NCI-H2029 treated with DMSO at 0.1 percent for 48 hours (cell line): Measurements from ENCODE around the gene SMIM36.
"Not testable (repeated sequence)": the region's sequence is repeated elsewhere in the genome, so short reads cannot be mapped to it uniquely, and the experiment has no call there.

Experiments
- DNase-seq: peaks from one replicate; lab custom pipeline; 2025; lab: John Stamatoyannopoulos, UW

SMIM36 gene

DNA sequence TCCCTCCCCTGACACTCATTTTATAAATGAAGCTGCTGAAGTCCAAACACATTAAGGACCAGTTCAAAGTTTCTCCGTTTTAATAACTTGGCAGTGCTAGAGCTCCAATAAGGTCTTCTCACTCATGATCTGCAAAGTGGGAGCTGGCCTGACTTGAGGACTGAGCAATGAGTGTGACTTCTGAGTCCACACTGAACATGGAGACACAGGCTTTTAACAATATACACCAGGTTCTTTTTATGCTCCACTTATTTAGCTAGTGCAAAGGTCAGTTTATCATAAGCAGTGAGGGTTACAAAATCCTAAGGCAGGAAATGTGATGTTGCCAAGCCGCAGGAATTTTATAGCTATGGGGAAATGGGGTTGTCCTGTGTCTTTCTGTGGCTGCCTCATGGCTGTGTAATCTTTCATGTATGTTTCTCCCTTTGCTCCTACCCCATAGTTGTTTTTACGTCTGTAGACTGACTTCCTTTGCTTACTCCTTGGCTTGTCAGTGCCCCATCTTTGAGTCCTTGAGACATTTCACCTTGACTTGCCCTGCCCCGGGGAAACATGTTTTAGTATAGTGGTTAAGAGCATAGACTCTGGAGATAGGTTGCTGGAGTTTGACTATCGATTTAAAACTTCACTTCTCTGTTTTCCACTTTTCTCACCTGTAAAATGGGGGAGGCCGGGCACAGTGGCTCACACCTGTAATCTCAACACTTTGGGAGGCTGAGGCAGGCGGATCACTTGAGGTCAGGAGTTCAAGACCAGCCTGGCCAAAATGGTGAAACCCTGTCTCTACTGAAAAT, 77.4 kb downstream of the SMIM36 start:
- no peak for DNase-seq

DNA sequence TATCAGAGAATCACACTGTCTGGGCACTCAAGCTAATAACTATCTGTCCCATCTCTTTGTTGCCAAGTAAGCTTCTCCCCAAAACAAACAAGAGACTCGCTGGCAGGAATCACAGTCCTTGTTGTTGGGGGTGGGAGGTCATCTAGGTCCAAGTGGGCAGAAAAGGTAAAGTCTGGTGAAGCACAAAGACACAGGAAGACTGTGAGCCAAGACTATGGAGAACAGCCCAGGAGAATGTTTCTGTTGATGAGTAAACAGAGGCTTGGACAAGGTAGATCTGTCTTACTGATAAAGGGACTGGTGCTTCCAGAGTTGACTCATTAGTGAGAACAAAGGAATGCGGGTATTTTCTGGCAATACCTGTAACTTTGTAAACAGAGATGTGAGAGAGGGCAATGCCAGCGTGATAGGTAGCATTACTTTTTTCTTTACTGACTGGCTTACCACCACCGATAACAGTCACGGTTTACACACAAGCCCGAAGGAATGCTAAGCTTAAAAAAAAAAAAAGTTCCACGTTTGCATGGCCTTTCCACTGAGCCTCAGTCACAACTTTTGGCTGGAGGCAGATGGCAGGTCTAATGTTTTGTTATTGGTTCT, 78.1 kb downstream of the SMIM36 start:
- no peak for DNase-seq

DNA sequence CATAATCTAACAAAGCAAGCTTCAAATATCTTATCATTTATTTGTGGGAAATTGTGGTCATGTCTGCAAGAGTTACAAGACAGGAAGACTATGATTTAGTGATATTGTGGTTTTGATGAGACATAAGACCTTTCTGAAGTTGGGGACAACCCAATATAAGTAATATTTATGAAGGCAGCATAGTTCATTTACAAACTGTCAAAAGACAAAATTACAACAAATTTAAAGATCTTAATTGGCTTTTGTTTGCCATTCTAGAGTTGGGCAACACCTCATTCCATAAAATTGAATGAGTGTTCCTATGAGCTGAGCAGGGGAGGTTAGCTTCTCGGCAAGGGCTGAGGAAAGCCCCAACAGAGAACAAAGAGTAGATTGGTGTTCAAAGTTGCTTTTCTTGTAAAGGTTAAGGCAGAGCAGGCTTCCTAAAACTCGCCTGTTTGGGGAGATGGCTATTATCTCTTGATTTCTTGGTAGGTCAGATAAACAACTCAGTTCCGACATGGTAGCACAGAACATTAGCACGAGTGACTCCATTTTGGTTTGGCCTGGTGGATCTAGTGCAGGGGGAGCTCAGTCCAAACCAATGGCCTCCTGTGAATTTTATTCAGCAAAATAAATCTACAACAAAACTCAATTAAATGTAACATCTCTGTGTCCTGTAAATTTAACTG, 78.8 kb downstream of the SMIM36 start:
- DNase-seq: no peak

DNA sequence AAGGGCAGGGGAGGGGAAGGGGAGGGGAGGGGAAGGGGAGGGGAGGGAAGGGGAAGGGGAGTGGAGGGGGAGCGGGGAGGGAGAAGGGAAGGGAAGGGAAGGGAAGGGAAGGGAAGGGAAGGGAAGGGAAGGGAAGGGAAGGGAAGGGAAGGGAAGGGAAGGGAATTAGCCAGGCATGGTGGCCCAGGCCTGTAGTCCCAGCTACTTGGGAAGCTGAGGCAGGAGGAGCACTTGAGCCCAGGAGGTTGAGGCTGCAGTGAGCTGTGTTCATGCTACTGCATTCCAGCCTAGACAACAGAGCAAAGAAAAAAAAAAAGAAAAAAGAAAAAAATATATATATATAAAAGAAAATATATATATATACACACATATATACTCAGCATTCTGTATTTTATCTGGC, 79.3 kb downstream of the SMIM36 start:
- DNase-seq: not testable (repeated sequence)

DNA sequence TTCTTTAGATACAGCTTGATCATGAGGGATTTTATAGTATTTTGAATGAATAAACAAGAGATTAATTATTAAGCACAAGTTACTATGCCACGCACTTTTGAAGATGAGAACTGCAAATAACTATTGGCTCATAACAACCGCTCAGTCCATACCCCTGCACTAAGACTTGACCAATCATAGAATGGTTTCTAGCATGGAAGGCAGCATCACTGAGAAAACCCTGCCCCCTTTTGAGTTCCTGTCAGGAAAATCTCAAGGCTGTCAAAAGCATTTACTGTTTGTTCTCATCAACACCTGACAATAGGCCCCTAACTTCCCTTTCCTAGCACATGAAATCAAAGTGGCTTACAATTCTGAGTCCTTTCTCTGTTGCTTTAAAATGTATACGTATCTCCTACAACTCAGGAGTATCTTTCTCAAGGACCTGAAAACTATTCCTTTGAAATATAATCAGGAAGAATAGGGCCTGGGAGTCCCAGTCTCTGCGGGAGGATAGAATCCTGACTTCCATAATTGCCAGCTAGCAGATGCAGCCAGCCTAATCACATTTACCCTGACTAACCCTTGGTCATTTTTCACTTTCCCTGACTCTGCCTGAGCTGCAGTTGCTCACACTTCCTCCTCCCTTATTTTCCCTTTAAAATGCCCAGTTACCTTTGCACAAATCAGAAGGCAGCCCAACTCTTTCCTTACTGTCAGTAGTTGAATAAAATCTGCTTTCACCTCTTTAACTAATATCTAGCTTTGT, 80.5 kb downstream of the SMIM36 start:
- no peak for DNase-seq

DNA sequence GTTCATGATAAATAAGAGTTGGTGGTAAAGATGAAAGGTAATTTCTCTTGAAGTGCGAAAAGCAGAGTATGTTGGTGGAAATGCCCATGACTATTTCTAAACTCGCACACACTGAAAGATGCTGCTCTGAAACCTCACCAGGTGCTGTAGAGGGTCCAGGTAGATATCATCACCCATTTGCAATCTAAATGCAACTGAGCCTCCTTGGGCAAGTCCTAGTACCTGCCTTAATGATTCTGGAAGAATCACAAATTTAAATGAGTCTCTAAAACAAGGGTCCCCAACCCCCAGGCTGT, 83.7 kb downstream of the SMIM36 start:
- no peak for DNase-seq

DNA sequence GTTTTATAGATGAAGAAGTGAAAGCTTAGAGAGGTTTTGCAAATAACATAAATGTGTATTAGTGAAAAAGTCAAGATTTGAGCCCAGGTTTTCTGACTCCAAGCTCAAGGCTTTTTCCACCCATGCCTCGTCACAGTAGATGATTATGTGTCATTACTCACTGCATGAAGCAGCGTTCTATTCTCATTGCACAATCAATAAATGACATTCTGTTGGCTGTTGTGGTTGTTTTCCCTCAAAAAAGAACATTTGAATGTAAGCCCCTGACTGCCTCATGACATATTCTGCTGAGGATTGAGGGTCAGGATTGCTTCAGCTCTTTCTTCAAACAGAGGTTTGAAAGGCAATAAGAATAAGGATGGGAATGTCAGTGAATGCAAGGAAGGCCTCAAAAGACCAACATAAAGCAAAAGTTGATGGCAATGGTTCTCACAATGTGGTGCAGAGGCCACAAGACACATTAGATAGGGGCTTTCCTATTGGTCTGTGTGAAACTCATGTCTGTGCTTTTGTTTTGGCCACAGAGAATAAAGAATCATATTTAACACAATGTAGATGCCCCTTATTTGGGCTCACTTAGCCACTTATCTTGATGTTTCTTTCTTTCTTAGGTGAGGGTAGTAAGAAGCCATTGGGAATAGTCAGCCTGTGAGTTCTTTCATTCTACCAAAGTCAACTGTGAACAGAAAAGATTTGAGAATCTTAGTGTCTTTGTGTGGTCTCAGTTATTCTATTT, 84.2 kb downstream of the SMIM36 start:
- no peak for DNase-seq

DNA sequence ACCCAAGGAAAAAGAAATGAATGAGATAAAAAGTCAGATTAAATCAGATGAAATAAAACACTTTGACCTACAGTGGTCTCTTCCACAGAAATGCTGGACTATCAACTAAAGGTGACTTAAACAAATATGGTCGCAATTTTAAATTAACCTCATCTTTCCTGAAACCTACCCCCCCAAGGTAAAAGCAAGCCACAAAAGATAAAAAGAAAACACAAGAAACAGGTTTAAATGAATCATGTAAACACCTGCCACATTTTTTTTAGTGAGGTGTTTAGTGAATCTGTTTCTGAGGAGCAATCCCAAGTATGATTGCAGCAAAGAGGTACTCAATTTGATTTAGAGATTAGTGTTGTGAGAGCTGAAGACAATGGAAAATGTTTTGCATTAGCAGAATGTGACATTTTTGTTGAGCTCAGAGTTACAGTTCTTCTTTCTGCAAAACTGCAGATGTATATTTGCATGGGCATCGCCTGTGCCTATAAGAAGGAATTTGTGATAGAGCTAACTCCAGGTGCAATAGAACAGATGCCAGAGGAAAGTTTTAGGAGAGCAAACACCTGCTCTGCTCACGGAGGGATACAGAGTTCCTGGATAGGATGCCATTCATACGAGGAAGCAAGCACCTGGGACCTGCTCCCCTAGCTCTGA, 86.2 kb downstream of the SMIM36 start:
- DNase-seq: no peak

DNA sequence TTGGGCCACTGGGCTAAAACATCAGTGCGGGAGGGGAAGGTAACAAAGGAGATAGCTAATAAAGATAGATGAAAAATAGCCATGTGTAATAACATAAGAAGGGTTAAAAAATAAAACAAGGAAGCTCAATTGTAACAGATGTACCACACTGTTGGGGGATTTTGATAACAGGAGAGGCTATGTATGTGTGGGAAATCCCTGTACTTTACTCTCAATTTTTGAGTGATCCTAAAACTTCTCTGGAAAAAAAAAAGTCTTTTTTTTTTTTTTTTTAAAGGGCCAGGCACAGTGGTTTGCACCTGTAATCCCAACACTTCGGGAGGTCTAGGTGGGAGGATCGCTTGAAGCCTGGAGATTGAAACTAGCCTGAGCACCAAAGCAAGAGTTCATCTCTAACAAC, 87.7 kb downstream of the SMIM36 start:
- DNase-seq: no peak

DNA sequence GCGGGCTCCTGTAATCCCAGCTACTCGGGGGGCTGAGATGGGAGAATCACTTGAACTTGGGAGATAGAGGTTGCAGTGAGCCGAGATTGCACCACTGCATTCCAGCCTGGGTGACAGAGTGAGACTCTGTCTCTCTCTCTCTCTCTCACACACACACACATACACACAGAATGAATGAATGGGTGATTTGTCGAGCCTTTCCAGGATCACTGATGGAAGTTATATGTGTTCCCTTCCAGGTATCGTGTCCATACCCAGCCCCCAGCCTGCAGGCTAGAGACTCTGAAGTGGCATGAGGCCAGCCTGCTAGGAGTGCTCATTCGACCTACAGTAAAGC, 88.5 kb downstream of the SMIM36 start:
- DNase-seq: not testable (repeated sequence)

DNA sequence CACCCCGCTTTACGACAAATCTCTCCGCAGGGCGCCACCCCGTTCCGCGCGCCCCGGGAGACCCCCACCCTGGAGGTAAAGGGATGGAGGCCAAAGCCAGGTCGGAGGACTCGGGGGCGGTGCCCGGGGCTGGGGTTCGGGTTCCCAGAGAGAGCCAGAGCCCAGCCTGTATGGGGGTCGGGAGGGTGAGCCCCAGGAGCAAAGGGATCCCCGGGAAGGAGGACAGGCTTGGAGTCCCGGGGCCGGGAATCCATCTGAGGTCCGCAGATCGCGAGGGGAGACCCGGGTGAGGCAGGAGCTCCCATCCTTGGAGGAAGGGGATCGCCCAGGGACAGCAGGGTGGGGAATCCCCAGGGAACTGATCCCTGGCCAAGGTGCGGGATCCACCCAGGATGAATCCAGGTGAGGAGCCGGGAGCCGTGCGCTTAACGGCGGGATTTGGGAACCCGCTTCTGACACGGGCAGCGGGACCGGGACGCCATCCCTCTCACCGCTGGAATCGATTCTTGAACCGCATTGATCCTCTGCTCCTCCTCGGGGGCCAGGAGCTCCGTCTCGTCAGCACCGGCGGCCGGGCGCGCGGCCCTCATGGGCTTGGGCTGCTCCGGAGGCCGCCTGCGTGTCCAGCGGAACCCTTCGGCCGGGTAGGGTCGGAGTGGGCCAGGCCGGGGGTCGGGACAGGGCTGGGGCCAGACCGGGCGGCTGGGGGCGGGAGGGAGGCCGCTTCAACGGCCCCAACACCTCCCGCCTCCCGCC, 89.9 kb downstream of the SMIM36 start, which contains the start of gene MMD:
TSS of gene MMD (minus strand) at position 657 of the 756 bp plus-strand sequence. CDS start at position 517, 140 bp downstream.
- no peak for DNase-seq

DNA sequence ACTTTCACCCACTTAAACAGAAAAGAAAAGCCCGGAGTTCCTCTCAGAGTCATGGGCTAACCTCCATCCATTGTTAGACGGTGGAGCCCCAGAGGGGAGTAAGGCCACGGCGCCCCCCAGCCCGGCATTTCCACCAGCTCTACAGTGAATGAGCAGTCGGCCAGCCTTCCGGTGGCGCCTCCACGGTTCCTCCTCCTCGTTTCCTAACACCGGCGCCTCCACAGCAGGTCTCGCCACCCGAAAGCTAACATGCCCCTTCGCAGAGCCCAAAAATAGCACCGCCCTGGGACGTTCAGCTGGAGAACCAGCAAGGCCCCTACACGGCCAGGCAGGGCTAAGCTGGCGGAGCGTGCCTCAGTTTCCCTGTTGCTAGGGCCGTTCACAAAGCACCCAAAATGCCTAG, 90.5 kb downstream of the SMIM36 start:
- no peak for DNase-seq

DNA sequence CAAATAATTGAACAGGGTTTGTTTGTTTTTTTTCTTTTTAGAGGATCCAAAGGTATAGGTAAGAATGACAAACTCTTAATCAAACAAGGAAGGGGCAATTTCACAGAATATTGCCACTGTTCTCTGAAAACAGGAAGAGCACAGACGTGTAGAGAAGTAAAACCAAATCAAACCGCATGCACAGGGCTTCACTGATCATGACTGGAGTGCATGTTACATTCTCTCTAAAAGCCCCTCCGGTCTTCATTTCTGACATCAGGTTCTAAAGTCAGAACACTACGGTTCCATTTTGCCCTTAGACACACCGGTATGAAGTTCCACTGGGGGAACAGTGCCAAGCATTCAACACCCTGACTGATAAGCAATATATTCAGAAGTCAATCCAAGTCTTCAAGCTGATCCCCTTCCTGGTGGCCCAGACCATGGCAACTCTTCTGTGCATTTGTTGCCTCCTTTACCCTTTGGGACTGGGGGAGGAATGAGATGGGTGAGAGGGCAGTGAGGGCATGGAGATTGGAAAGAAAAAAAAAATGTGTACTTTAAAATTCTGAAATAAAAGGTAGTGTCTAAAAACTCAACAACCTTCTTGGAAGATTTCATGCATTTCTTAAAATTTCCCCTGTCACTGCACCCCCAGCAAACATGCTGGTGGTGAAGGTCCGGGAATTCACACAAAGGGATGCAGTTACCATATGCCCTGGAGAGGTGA, 91.0 kb downstream of the SMIM36 start:
- no peak for DNase-seq

DNA sequence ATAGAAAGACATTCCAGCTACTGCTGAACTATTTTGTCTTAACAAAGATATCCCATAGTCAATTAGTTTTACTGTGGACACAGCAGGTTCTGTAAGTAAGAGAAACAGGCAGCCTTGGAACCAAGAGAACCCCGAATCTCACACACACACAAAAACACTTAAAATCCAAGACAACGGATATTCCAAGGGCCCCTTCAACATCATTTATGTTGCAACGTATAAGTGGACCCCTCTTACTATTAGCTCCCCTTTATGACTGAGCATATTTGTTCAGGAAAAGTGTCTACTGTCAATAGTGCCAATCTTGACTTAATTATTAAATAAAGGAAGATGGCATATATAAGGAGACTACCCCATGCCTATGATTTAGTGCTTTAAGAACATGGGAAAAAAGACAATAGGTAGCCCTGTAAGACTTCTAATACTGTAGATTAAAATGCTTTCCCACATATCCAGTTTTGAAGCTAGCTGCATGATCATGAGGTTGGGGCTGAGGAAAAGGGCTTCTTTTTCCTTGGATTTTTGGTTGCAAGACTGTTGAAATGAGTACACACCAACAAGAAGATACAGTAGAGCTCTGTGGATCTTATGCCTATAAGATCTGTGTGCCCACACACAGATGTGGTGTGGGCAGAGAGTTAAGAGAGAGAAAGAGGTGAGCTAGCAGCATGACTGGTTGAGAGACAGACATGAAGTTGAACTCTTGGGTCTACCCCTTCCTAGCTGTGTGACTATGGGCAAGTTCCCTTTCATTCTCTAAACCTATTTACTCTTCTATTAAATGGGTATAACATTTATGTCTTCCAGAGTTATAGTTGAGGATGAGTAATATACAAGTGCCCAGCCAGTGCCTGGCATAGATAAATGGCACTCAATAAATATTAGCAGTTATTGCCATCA, 92.6 kb downstream of the SMIM36 start:
- DNase-seq: no peak

DNA sequence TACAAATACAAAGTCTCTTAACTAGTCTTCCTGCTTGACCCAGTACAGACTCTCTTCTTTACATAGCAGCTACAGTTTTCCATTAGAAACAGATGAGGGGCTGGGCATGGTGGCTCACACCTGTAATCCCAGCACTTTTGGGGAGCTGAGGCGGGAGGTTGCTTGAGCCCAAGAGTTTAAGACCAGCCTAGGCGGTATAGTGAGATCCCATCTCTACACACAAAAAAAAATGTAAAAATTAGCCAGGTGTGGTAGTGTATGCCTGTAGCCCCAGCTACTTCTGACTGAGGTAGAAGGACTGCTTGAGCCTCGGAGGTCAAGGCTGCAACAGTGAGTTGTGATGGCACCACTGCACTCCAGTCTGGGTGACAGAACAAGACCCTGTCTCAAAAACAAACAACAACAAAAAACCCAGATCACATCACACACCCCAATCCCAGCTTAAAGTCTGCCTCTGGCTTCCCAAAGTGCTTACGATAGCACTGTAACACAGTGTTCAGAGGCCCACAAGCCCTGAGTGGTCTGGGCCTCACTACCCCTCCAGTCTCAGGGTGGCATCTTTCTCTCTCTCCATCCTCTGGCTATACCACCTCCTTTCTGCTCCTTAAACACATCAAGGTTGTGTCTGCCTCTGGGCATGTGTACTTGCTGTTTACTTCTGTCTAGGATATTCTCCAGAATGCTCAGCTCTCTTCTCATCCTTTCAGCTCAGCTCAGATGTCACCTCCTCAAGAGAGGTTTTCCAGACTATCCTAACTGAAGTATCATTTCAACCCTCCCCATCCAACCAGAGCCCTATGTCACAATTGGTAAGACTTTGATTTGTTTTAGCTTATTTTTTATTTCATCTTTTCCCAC, 93.6 kb downstream of the SMIM36 start:
- no peak for DNase-seq

DNA sequence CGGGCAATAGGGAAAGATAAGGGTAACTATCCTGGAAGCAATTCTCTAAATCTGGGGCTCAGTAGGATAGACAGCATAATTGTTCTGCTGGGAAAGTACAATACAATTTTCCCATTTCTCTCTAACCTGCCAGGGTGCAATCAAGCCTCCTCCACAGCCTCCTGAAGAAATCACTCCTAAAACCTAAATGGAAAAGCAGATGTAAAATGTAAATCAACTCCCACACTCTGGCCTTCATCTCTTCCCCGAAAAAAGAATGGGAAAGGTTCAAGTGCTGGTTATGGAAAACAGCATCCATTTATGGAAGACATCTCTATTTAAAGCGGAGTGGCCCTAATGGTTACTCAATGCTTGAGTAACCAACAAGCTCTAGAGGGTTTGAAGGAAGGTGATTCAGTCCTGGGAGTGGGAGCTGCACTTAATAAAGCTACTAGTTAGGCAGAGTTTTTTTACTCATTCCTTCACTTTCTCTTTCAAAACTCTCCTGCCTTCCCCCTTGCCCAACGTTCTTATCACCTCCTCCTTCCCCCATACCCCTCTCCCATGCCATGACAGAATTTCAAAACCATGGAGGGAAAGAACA, 94.7 kb downstream of the SMIM36 start:
- DNase-seq: no peak

DNA sequence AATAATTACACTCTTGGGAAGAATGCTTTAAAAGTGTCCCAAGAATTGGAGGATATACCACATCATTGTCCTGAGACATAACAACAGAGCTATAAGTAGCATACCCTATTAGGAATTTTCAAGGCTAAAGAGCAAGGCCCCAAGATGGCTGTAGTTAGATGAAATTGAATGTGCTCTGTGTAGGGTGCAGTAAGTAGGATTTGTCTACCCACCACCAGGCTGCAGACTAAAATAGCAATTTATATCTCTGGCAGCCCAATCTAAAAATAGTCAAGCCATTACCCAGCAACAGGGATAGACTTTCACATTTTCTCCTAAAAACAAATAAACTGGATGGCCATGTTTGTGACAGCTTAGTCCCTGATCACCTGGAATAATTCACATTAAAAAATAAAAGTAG, 95.3 kb downstream of the SMIM36 start:
- no peak for DNase-seq

DNA sequence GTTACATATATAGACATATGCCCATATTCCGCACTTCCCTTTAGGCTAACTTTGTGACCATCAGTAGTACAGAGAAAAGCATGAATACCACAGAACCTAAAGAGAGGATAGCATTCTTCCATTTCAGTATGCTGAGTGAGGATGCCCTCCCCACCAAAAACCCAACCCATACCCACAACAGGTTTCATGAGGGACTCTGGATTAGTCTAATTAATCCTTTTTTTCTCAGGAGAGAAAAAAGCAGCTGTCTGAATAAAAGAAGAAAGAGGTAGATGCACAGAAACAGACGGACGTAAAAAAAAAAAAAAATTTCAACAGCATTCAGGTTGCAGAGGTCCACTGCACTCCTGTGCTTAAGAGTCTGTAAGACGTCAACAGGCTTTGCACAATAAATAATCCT, 96.3 kb downstream of the SMIM36 start:
- DNase-seq: no peak
